ENCODE data around the gene PCSK9.

- TF ChIP-seq CTCF (IDR thresholded peaks at IDR 0.05) (no peak), POLR2A (IDR thresholded peaks at IDR 0.05) (no peak), POLR2AphosphoS5 (IDR thresholded peaks at IDR 0.05) (no peak)
Measured at GRCh38 chr1:55062801-55063576, 23.6 kb downstream of the PCSK9 start.
